Nephron progenitor cell (in vitro differentiated cells): ENCODE measurements around the gene DZIP1.

Experiments
- DNase-seq: peaks from one replicate; pipeline ENCODE4 v3.0.0; 2021
- H3K27ac Mint-ChIP-seq: 2 replicates; pipeline ENCODE4 v1.8.0; 2021; ENCODE audit warnings: mild to moderate bottlenecking, moderate library complexity, mixed read lengths
- H3K27me3 Mint-ChIP-seq: 2 replicates; pipeline ENCODE4 v1.8.0; 2021; ENCODE audit warnings: mild to moderate bottlenecking, low read depth, mixed read lengths; ENCODE audit not compliant: poor library complexity
- H3K36me3 Mint-ChIP-seq: 2 replicates; pipeline ENCODE4 v1.8.0; 2021; ENCODE audit warnings: low read depth, mixed read lengths
- H3K4me1 Mint-ChIP-seq: 2 replicates; pipeline ENCODE4 v1.8.0; 2021; ENCODE audit warnings: mixed read lengths
- H3K4me3 Mint-ChIP-seq: 2 replicates; pipeline ENCODE4 v1.8.0; 2021; ENCODE audit warnings: mild to moderate bottlenecking, moderate library complexity, mixed read lengths
- H3K9me3 Mint-ChIP-seq: 2 replicates; pipeline ENCODE4 v1.8.0; 2021; ENCODE audit warnings: mild to moderate bottlenecking, moderate library complexity, mixed read lengths
- TF ChIP-seq, protein P1 (sequence below): fragments of 200-600 bp; sonication (generic); IDR thresholded peaks from 2 replicates; pipeline ENCODE4 v1.5.0; 2021; ENCODE audit warnings: antibody characterized with exemption

DZIP1 gene

GRCh38 chr13:95643936-95644598 lies 439 bp downstream of the DZIP1 start:
- peak overlapping the region; percentile 87 for H3K27ac Mint-ChIP-seq
- peaks cover 31% of the 10 kb centered on the region for H3K4me1 Mint-ChIP-seq
- H3K9me3 Mint-ChIP-seq: peaks cover 3% of the 10 kb centered on the region
- TF ChIP-seq, protein P1, sequence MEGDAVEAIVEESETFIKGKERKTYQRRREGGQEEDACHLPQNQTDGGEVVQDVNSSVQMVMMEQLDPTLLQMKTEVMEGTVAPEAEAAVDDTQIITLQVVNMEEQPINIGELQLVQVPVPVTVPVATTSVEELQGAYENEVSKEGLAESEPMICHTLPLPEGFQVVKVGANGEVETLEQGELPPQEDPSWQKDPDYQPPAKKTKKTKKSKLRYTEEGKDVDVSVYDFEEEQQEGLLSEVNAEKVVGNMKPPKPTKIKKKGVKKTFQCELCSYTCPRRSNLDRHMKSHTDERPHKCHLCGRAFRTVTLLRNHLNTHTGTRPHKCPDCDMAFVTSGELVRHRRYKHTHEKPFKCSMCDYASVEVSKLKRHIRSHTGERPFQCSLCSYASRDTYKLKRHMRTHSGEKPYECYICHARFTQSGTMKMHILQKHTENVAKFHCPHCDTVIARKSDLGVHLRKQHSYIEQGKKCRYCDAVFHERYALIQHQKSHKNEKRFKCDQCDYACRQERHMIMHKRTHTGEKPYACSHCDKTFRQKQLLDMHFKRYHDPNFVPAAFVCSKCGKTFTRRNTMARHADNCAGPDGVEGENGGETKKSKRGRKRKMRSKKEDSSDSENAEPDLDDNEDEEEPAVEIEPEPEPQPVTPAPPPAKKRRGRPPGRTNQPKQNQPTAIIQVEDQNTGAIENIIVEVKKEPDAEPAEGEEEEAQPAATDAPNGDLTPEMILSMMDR: no peak
- H3K36me3 Mint-ChIP-seq: peaks cover 20% of the 10 kb centered on the region
- no peaks in the 10 kb centered on the region for H3K27me3 Mint-ChIP-seq
- no peak for DNase-seq
- H3K4me3 Mint-ChIP-seq: peak overlapping the region; percentile 91

DNA sequence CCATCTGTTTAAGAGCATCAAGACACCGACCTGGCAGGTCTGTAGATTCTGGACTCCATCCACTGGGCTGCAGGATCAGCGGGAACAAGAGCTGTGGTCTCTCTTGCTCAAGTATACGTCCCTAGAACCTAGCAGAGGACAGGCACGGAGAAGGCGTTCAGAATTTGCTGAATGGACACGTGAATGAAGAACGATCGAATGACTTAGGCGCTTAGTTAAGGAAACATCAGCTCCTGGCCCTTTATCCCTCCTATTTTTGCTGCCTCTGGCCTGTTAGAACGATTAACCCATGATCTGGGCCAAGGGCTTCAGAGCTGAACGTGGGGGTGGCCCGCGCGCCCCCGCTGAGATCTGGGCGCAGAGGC lies 953 bp downstream of the DZIP1 start:
- peak; percentile 16 for DNase-seq
- Mint-ChIP-seq H3K4me3 (peak overlapping the region; percentile 91), H3K27me3 (no peaks in the 10 kb centered on the region), H3K9me3 (peaks cover 3% of the 10 kb centered on the region), H3K4me1 (peaks cover 31% of the 10 kb centered on the region), H3K36me3 (peaks cover 26% of the 10 kb centered on the region), H3K27ac (peak overlapping the region; percentile 87)
- TF ChIP-seq, protein P1: no peak

DNA sequence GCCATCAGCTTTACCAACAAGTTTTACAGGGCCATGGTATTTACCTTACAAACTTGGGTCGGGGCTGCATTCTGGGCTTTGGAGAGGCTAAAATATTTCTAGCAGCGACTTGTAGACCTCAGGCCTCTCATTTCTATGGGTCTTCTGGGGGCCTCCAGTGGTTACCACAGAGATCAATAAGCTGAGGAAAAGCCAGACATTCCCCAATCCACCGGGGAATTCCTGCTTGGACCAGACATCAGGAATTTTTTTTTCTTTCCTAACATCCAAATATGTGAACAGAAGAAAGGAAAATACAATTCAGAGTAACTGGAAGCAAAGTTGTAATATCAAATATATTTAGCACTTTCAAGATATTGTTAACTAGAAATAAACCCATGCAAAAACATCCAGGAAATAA lies 1.5 kb downstream of the DZIP1 start:
- Mint-ChIP-seq H3K9me3 (peaks cover 3% of the 10 kb centered on the region), H3K27ac (no peak overlapping the region), H3K4me1 (peaks cover 31% of the 10 kb centered on the region), H3K36me3 (peaks cover 29% of the 10 kb centered on the region), H3K27me3 (no peaks in the 10 kb centered on the region), H3K4me3 (peak overlapping the region; percentile 91)
- TF ChIP-seq, protein P1: no peak
- DNase-seq: no peak

DNA sequence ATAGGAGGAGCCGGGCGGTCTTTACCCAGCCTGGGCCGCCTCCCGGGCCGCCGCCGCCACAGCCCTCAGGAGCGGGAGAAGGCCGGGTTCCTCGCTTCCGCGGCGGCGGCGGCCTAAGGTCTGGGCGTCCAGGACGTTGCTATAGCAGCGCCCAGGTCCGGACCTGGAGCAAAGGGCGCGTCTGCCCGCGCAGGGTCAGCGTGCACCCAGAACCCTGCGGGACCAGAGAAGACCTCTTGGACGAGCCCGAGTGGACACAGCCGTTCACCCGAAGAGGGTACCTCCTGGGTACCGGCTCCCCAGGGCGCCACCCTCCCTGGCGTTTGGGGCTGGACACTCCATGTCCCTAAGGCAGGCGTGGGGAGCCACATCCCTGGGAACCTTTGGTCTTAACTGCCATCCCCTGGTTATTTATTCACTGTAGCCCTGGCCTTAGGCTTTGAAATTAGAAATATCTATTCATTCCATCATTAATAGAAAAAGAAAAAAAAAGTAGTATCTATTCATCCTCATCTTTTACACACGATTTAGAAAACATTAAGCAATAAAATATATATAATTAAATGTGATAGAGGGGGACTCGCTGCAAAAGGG lies 2.4 kb downstream of the DZIP1 start:
- Mint-ChIP-seq H3K4me1 (peaks cover 31% of the 10 kb centered on the region), H3K27me3 (no peaks in the 10 kb centered on the region), H3K9me3 (peaks cover 3% of the 10 kb centered on the region), H3K36me3 (peaks cover 36% of the 10 kb centered on the region), H3K4me3 (peak overlapping the region; percentile 91), H3K27ac (no peak overlapping the region)
- TF ChIP-seq, protein P1: no peak
- DNase-seq: peak; percentile 59

GRCh38 chr13:95641291-95642027 lies 3.0 kb downstream of the DZIP1 start:
- no peak for DNase-seq
- Mint-ChIP-seq H3K9me3 (peaks cover 3% of the 10 kb centered on the region), H3K27ac (no peak overlapping the region), H3K36me3 (peaks cover 43% of the 10 kb centered on the region), H3K4me3 (peak overlapping the region; percentile 76), H3K4me1 (peaks cover 31% of the 10 kb centered on the region), H3K27me3 (no peaks in the 10 kb centered on the region)
- TF ChIP-seq, protein P1: no peak
